Stimulated activated naive CD8-positive, alpha-beta T cell treated with anti-CD3 and anti-CD28 coated beads, Interleukin-15, amount 100 ng/mL, for 72 hours (primary cell): Measurements from ENCODE around the gene SLC8A1.

ENCODE experiments used
- ATAC-seq: fragments of 150-1000 bp; cut with Tn5 transposase; 2 replicates; pipeline ENCODE4 v1.10.0; 2021; ENCODE audit warnings: mild to moderate bottlenecking, moderate library complexity
- DNase-seq, 2 donors: peaks; one replicate each; pipeline ENCODE4 v3.0.0; 2021 to 2022
- H3K27ac Mint-ChIP-seq, 2 donors: one replicate each; pipeline ENCODE4 v1.8.0; 2022; ENCODE audit warnings: mild to moderate bottlenecking in 2 of 2, mixed read lengths in 2 of 2, moderate library complexity in 2 of 2
- H3K27me3 Mint-ChIP-seq: one replicate; pipeline ENCODE4 v1.8.0; 2022; ENCODE audit warnings: mixed read lengths
- H3K4me1 Mint-ChIP-seq: one replicate; pipeline ENCODE4 v1.8.0; 2022; ENCODE audit warnings: mild to moderate bottlenecking, mixed read lengths
- H3K4me3 Mint-ChIP-seq, 2 donors: one replicate each; pipeline ENCODE4 v1.8.0; 2022; ENCODE audit warnings: mild to moderate bottlenecking in 2 of 2, mixed read lengths in 2 of 2, moderate library complexity in 1 of 2
- H3K9me3 Mint-ChIP-seq, 2 donors: one replicate each; pipeline ENCODE4 v1.8.0; 2022; ENCODE audit warnings: mixed read lengths in 2 of 2

Gene SLC8A1

GRCh38 chr2:40364151-40364874 lies 87.6 kb downstream of the SLC8A1 start:
- ATAC-seq (no peak), DNase-seq (no peak)
- H3K27ac Mint-ChIP-seq = peak overlapping the region in 1 of 2 donors; percentile 72
- H3K9me3 Mint-ChIP-seq = no peaks in the 10 kb centered on the region
- no peaks in the 10 kb centered on the region for H3K27me3 Mint-ChIP-seq
- H3K4me1 Mint-ChIP-seq = no peaks in the 10 kb centered on the region
- peak overlapping the region; percentile 16 to 21 for H3K4me3 Mint-ChIP-seq

- peaks cover 0 to 3% of the 10 kb centered on the region in 2 donors for H3K9me3 Mint-ChIP-seq
- DNase-seq (no peak), ATAC-seq (no peak)
- no peak overlapping the region for H3K27ac Mint-ChIP-seq
- no peaks in the 10 kb centered on the region for H3K27me3 Mint-ChIP-seq
- no peaks in the 10 kb centered on the region for H3K4me1 Mint-ChIP-seq
- H3K4me3 Mint-ChIP-seq = no peak overlapping the region
Observed at GRCh38 chr2:40363631-40364030, 88.3 kb downstream of the SLC8A1 start.

GRCh38 chr2:40363231-40363630 lies 88.7 kb downstream of the SLC8A1 start:
- H3K9me3 Mint-ChIP-seq = peaks cover 0 to 6% of the 10 kb centered on the region in 2 donors
- ATAC-seq = no peak
- no peak overlapping the region for H3K27ac Mint-ChIP-seq

GRCh38 chr2:40361478-40361877 lies 90.4 kb downstream of the SLC8A1 start:
- Mint-ChIP-seq H3K4me1 (no peaks in the 10 kb centered on the region), H3K27me3 (no peaks in the 10 kb centered on the region), H3K4me3 (no peak overlapping the region), H3K9me3 (peaks cover 0 to 6% of the 10 kb centered on the region in 2 donors), H3K27ac (no peak overlapping the region)
- DNase-seq (no peak), ATAC-seq (no peak)

More at GRCh38 chr2:40363231-40363630, 88.7 kb downstream of the SLC8A1 start:
- H3K4me3 Mint-ChIP-seq = no peak overlapping the region
- H3K4me1 Mint-ChIP-seq = no peaks in the 10 kb centered on the region
- DNase-seq = no peak
- no peaks in the 10 kb centered on the region for H3K27me3 Mint-ChIP-seq

- DNase-seq = no peak
- Mint-ChIP-seq H3K9me3 (peaks cover 0 to 6% of the 10 kb centered on the region in 2 donors), H3K4me3 (no peak overlapping the region), H3K27me3 (no peaks in the 10 kb centered on the region), H3K27ac (no peak overlapping the region), H3K4me1 (no peaks in the 10 kb centered on the region)
- ATAC-seq = no peak
Observed at GRCh38 chr2:40360652-40361051, 91.2 kb downstream of the SLC8A1 start.

- Mint-ChIP-seq H3K4me3 (no peak overlapping the region), H3K4me1 (no peaks in the 10 kb centered on the region), H3K27me3 (no peaks in the 10 kb centered on the region), H3K27ac (no peak overlapping the region), H3K9me3 (peaks cover 0 to 6% of the 10 kb centered on the region in 2 donors)
- ATAC-seq = no peak
- DNase-seq = no peak
Observed at GRCh38 chr2:40359811-40360210, 92.1 kb downstream of the SLC8A1 start.

GRCh38 chr2:40358783-40359182 lies 93.1 kb downstream of the SLC8A1 start:
- no peaks in the 10 kb centered on the region for H3K27me3 Mint-ChIP-seq
- peaks cover 0 to 6% of the 10 kb centered on the region in 2 donors for H3K9me3 Mint-ChIP-seq
- ATAC-seq = no peak
- no peak overlapping the region for H3K27ac Mint-ChIP-seq
- H3K4me3 Mint-ChIP-seq = no peak overlapping the region
- H3K4me1 Mint-ChIP-seq = no peaks in the 10 kb centered on the region
- no peak for DNase-seq

- DNase-seq (no peak), ATAC-seq (no peak)
- no peak overlapping the region for H3K4me3 Mint-ChIP-seq
- no peak overlapping the region for H3K27ac Mint-ChIP-seq
- no peaks in the 10 kb centered on the region for H3K27me3 Mint-ChIP-seq
- H3K9me3 Mint-ChIP-seq = peaks cover 0 to 6% of the 10 kb centered on the region in 2 donors
- H3K4me1 Mint-ChIP-seq = no peaks in the 10 kb centered on the region
Observed at GRCh38 chr2:40357667-40358066, 94.2 kb downstream of the SLC8A1 start.

- no peak for DNase-seq
- Mint-ChIP-seq H3K4me3 (no peak overlapping the region), H3K4me1 (no peaks in the 10 kb centered on the region), H3K27ac (no peak overlapping the region), H3K27me3 (no peaks in the 10 kb centered on the region), H3K9me3 (peaks cover 0 to 6% of the 10 kb centered on the region in 2 donors)
- ATAC-seq = no peak
Observed at GRCh38 chr2:40355451-40355850, 96.4 kb downstream of the SLC8A1 start.

- H3K9me3 Mint-ChIP-seq = no peaks in the 10 kb centered on the region
- H3K4me1 Mint-ChIP-seq = no peaks in the 10 kb centered on the region
- H3K4me3 Mint-ChIP-seq = no peak overlapping the region
- DNase-seq (no peak), ATAC-seq (no peak)
- H3K27ac Mint-ChIP-seq = no peak overlapping the region
- no peaks in the 10 kb centered on the region for H3K27me3 Mint-ChIP-seq
Observed at GRCh38 chr2:40353231-40353630, 98.7 kb downstream of the SLC8A1 start.

- Mint-ChIP-seq H3K27ac (no peak overlapping the region), H3K9me3 (no peaks in the 10 kb centered on the region), H3K4me1 (no peaks in the 10 kb centered on the region), H3K4me3 (no peak overlapping the region), H3K27me3 (no peaks in the 10 kb centered on the region)
- DNase-seq (no peak), ATAC-seq (no peak)
Observed at GRCh38 chr2:40352703-40353099, 99.2 kb downstream of the SLC8A1 start.

- ATAC-seq (no peak), DNase-seq (no peak)
- Mint-ChIP-seq H3K27ac (no peak overlapping the region), H3K4me3 (no peak overlapping the region), H3K4me1 (no peaks in the 10 kb centered on the region), H3K9me3 (no peaks in the 10 kb centered on the region), H3K27me3 (no peaks in the 10 kb centered on the region)
Observed at GRCh38 chr2:40352041-40352702, 99.7 kb downstream of the SLC8A1 start.

- Mint-ChIP-seq H3K27ac (no peak overlapping the region), H3K4me3 (no peak overlapping the region), H3K27me3 (no peaks in the 10 kb centered on the region), H3K9me3 (no peaks in the 10 kb centered on the region), H3K4me1 (no peaks in the 10 kb centered on the region)
- no peak for DNase-seq
- ATAC-seq = no peak
Observed at GRCh38 chr2:40348665-40349064, 103.2 kb downstream of the SLC8A1 start.

GRCh38 chr2:40348038-40348437 lies 103.9 kb downstream of the SLC8A1 start:
- Mint-ChIP-seq H3K4me1 (no peaks in the 10 kb centered on the region), H3K27ac (no peak overlapping the region), H3K4me3 (no peak overlapping the region), H3K27me3 (no peaks in the 10 kb centered on the region), H3K9me3 (no peaks in the 10 kb centered on the region)
- ATAC-seq (no peak), DNase-seq (no peak)

- no peak for ATAC-seq
- Mint-ChIP-seq H3K9me3 (no peaks in the 10 kb centered on the region), H3K4me1 (no peaks in the 10 kb centered on the region), H3K27ac (no peak overlapping the region), H3K4me3 (no peak overlapping the region), H3K27me3 (no peaks in the 10 kb centered on the region)
- DNase-seq = no peak
Observed at GRCh38 chr2:40346535-40347354, 105.1 kb downstream of the SLC8A1 start.

GRCh38 chr2:40344364-40344763 lies 107.5 kb downstream of the SLC8A1 start:
- Mint-ChIP-seq H3K27me3 (no peaks in the 10 kb centered on the region), H3K27ac (no peak overlapping the region), H3K9me3 (no peaks in the 10 kb centered on the region), H3K4me3 (no peak overlapping the region), H3K4me1 (no peaks in the 10 kb centered on the region)
- no peak for ATAC-seq
- DNase-seq = no peak
